Liver (tissue), 3 donors: ENCODE measurements around the gene KRTAP10-8.

ENCODE experiments used
- CTCF ChIP-seq: fragments of 150-350 bp; IDR thresholded peaks from 2 replicates; pipeline ENCODE4 v1.5.1; 2017; ENCODE audit warnings: improper control_type of control experiment, low read depth, low read length; ENCODE audit not compliant: missing input control
- EGR1 ChIP-seq, 2 donors: IDR thresholded peaks; 2 replicates each; pipeline ENCODE4 v1.6.1; 2016 to 2018; ENCODE audit warnings: antibody characterized with exemption in 2 of 2, low read depth in 2 of 2
- MAX ChIP-seq: IDR thresholded peaks from 2 replicates; pipeline ENCODE4 v1.6.1; 2016; ENCODE audit warnings: antibody characterized with exemption
- NR2F2 ChIP-seq: IDR thresholded peaks from 2 replicates; pipeline ENCODE4 v1.6.1; 2016; ENCODE audit warnings: antibody characterized with exemption
- YY1 ChIP-seq: IDR thresholded peaks from 2 replicates; pipeline ENCODE4 v1.6.1; 2016; ENCODE audit warnings: antibody characterized with exemption, mild to moderate bottlenecking
- ZBTB33 ChIP-seq: IDR thresholded peaks from 2 replicates; pipeline ENCODE4 v1.6.1; 2016; ENCODE audit warnings: antibody characterized with exemption
- donor health status: healthy.
- donor health status: healthy.

- no peak for TF ChIP-seq CTCF
- no peak for TF ChIP-seq YY1
- TF ChIP-seq EGR1 (IDR thresholded peaks at IDR 0.05; ENCODE audit: low read depth in 2 of 2) = no peak
- TF ChIP-seq NR2F2 = no peak
- TF ChIP-seq MAX = no peak
- TF ChIP-seq ZBTB33 = no peak
These were observed at the start of gene KRTAP10-8 for GRCh38 chr21:44612029-44612486.
